ENCODE data around the gene PACS2.

Gene PACS2

DNA sequence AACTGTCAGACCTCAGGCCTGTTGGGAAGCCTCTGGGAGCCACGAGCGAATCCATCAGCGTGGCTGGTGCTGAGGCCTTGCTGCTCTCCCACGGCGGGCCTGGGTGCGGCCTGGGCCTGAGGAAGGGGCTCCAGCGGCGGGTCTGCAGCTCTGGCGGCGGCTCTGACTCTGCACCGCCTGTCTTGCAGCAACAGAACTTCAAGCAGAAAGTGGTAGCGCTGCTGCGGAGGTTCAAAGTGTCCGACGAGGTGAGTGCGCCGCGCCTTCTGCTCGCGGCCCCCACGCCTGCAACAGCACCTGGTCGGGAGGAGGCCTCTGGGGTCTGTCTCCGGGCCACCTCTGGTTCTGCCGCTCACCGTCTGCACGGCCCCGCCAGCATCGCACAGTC lies 55.1 kb downstream of the PACS2 start:
- no peak for DNase-seq (ENCODE audit: low read depth in 2 of 2)

DNA sequence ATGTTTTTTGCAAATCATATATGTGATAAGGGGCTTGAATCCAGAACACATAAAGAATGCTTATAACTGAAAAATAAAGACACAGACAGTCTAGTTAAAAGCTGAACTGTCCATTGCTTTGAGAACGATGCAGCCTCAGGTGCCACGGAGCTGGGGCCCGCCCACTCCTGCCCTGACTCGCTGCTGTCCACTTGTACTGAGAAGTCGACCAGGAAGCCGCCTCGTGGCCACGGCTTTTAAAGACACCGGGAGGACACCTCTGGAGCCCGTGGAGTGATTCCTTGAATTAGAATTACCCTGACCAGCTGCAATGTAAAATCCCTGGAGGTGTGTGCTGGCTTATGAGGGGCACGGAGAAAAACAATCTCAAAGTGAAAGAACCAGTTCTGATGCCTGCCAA lies 59.8 kb downstream of the PACS2 start:
- no peak for DNase-seq (ENCODE audit: low read depth in 2 of 2)

DNA sequence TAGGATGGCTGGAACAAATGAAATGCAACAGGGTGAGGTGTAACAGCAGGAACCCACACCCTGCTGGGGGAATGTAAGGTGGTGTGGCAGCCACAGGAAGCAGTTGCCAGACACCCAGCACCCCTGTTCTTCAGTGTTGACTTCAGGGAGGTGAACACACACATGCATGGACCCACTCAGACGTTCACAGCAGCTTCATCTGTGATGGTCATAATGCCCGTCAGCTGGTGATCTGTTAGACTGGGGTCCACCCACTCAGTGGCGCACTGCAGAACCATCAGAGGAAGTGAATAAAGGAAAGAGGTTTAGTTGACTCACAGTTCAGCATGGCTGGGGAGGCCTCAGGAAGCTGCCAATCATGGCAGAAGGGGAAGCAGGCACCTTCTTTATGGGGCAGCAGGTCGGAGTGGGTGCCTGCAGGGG lies 61.1 kb downstream of the PACS2 start:
- peak; percentile 30 to 53 for DNase-seq (ENCODE audit: low read depth in 2 of 2)

DNA sequence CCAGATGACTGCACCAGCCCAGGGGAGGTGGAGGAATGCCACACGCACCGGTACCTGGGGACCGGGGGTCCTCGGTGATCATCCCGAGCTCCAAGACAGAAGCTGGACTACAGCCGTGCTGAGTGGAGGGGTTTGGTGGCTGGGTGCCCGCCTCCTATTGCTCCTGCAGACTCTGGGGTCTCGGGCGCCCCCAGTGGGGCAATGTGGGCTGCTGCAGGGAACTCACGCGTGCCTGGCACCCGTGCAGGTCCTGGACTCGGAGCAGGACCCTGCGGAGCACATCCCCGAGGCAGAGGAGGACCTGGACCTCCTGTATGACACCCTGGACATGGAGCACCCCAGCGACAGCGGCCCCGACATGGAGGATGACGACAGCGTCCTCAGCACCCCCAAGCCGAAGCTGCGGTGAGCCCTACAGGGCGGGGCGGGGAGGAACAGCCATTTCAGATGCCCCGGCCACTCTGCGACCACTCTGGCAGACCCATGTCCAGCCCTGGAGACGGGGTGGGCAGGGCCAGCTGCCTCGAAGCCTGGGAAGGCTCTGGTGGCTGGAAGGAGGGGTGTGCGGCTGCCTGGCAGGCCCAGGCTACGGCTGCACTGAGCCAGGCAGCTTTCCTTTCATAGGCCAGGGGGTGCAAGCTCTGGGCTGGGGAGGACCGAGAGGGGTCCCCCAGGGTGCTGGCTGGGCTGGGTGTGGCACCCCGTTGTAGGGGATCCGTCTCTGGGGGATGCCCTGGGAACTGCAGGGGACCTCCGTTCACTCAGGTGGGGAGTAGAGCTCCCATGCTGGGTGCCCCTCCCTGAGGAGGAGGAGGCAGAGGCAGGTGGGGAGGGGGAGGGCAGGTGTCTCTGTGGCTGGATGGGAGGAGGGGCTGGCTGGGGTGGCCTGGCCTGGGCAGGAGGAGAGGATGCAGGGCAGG lies 62.2 kb downstream of the PACS2 start:
- DNase-seq (ENCODE audit: low read depth in 2 of 2) = no peak

DNA sequence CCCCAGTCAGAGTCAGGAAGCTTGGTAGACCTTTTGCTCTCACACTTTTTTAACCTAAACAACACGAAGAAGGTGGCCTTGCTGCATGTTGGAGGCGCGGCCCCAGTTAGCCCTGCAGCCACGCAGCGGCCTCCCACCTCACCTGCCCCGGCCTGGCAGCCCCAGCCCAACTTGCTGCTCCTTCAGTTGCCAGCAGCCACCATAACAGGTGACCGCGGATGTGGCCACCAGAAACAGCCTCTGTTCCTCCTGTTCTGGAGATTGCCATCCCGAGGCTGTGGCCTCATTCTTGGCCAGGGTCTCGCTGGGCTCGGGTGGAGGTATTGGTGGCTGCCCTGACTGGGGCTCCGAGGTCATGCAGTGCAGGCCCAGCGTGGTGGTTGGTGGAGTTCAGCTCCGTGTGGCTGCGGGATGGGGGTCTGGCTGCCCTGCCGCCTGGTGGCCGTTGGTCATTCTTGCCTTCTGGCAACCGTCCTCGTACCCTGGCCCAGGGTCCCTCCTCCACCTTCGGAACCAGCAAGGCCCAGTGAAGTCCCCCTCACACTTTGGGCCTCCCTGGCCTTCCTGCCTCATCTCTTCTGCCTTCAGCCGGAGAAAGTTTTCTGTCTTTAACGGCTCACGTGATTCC lies 63.1 kb downstream of the PACS2 start:
- DNase-seq (ENCODE audit: low read depth in 2 of 2) = no peak

DNA sequence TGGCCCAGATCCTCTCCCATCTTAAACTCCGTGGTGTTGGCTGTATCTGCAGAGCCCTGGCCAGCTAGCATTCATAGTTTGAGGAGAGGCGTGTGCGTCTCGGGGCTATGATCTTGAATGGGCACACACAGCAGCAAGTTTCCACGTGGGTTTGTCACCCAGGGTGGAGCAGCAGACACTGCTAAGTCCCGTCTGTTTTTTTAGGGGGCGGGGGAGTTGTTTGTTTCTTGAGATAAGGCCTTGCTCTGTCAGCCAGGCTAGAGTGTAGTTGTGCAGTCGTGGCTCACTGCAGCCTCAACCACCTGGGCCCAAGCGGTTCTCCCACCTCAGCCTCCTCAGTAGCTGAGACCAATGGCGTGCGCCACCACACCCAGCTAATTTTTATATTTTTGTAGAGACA lies 63.7 kb downstream of the PACS2 start:
- no peak for DNase-seq (ENCODE audit: low read depth in 2 of 2)

DNA sequence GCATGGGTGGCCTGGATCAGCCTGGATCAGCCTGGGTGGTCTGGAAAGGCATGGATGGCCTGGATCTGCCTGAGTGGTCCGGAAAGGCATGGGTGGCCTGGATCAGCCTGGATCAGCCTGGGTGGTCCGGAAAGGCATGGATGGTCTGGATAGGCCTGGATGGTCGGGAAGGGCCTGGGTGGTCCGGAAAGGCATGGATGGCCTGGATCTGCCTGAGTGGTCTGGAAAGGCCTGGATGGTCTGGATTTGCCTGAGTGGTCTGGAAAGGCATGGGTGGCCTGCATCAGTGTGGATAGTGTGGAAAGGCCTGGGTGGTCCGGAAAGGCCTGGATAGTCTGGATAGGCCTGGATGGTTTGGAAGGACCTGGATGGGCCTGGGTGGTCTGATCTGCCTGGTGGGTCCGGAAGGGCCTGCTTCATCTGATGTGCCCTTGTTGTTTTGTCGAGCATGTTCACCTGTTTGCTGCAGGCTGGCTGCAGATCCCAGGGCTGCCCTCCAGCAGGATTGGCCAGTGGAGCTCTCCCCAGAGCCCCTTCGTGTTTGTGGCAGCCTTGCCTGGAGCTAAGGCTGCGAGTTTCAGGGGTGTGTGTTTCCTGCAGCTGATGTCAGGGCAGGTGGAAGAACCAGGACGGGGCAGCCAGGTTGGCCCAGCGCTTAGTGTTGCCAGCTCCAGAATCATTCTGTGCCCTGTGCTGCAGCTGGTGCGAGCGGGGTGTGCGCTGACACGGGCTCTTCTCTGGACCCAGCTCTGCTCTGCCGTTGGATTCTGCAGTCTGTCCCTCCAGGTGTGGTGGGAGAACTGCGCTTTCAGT lies 64.5 kb downstream of the PACS2 start:
- no peak for DNase-seq (ENCODE audit: low read depth in 2 of 2)

DNA sequence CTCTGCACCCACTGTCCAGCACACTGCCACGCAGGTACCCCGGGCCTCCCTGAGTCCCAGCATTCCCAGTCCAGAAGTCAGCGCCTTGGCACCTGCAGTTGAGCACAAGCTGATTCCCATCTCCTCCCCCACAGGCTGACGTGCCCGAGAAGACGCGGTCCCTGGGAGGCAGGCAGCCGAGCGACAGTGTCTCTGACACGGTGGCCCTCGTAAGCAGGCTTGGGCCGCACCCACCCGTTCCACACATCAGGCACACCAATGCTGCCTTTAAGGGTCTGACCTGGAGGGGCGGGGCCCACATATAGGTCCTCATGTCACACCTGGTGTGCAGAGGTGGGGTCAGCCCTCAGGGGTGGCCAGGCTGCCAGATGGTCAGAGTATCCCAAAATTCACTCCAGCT lies 65.4 kb downstream of the PACS2 start:
- DNase-seq (ENCODE audit: low read depth in 2 of 2) = no peak

DNA sequence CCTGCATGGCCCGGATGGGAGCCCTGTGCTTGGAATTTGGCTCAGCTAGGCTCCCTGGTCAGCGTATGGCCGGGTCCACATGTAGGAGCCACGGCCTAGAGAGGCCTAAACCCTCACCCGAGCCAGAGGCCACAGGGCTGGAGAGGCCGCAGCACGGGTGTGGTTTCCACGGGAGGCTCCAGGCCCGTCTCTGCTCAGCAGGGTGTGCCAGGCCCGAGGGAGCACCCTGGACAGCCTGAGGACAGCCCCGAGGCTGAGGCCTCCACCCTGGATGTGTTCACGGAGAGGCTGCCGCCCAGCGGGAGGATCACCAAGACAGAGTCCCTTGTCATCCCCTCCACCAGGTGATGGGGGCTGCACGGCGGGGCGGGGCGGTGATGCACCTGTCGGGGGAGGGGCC lies 66.2 kb downstream of the PACS2 start:
- DNase-seq (ENCODE audit: low read depth in 2 of 2) = no peak

DNA sequence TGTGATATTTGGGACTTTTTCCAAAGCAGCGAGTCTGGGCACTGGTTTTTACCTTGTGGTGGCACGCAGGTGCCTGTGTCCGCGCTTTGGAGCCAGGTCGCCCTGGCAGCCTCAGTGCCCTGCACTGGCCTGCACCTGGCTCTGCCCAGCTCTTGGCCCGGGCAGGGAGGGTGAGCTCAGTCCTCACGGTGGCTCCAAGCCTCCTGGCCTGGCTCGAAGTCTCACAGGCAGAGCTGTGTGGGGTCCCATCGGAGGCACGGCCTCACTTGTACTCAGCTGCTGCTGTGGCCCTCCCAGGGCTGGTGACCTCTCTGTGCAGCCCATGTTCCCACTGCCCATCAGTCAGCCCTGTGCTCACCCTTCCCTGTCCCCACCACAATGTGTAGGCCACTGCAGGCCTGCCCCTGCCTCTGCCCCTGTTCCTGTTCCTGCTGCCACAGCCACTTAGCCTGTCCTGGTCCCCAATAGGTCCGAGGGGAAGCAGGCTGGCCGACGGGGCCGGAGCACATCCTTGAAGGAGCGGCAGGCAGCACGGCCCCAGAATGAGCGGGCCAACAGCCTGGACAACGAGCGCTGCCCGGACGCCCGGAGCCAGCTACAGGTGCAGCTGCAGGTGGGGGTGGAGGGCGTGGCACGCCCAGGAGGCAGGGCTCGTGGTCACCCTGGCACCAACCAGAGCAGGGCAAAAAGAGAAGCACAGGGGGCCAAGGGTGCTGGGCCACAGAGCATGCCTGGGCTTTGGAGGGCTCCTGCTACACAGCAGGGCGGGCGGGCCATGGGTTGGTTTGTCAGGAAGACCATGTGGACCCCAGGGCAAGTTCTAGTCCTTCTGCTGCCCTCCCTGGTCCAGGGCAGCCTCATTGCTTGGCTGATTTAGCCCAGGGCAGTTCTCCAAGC lies 67.1 kb downstream of the PACS2 start:
- DNase-seq (ENCODE audit: low read depth in 2 of 2) = no peak

DNA sequence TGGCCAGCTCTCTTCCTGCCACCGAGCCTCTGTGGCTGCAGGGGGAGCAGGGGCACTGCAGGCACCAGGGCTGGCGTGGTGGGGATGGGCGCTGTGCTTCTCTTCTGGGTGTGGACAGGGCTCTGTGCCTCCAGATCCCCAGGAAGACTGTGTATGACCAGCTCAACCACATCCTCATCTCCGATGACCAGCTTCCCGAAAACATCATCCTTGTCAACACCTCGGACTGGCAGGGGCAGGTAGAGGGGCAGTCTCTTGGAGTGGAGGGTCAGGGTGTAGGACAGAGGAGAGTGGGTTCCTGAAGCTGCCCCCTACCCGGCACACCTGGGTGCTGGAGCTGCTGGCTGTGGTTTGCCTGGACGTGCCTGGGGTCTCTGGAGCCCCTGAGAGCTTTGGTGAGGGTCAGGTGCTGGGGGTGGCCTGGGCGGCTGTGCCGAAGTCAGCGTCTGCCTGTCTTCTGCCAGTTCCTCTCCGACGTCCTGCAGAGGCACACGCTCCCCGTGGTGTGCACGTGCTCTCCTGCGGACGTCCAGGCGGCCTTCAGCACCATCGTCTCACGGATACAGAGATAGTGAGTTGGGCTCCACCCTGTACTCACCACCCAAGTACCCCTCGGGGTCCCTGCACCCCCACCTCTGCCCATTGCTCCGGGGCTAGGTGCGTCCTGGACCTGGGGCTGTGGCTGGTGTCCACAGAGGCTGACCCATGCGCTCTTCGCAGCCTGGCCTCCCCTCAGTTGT lies 68.0 kb downstream of the PACS2 start:
- DNase-seq (ENCODE audit: low read depth in 2 of 2) = no peak

DNA sequence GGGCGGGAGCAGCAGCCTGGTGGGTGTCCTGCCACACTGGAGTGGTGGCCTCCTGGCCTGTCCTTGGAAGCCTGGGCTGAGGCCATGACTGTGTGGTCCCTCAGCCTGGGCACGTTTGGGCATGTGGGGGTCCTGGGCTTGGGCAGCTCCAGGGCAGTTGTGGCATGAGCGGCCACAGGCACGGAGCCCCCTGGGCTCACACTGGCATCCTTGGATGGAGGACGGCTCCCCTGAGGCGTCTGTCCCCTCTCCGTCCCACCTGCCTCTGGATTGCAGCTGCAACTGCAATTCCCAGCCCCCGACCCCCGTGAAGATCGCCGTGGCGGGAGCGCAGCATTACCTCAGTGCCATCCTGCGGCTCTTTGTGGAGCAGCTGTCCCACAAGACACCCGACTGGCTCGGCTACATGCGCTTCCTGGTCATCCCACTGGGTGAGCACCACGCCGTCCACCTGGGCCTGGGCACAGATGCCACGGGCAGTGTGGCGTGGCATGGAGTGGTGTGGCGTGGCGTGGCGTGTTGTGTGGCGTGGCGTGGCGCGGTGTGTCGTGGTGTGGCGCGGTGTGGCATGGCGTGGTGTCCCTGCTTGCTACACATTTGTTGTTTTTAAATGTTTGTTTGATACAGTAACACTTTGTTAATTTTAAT lies 68.7 kb downstream of the PACS2 start:
- DNase-seq (ENCODE audit: low read depth in 2 of 2) = no peak

DNA sequence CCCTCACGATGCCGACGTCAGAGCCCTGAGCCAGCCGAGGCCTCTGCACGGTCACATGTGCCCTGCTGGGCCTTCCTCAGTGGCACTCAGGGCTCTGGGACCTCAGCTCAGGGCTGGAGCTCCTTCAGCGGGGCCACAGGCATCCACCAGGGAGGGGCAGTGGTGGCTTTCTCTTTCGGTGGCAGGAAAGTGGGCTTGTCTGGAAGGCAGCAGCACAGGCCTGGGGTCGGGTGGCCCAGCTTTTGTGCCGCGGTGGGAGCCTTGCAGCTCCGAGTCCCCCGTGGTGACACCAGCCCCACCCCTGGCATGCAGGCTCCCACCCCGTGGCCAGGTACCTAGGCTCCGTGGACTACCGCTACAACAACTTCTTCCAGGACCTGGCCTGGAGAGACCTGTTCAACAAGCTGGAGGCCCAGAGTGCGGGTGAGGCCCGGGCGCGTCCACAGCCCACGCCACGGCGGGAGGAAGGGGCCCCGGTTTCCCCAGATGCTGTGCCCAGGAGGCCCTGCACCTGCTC lies 69.6 kb downstream of the PACS2 start:
- DNase-seq (ENCODE audit: low read depth in 2 of 2) = no peak

DNA sequence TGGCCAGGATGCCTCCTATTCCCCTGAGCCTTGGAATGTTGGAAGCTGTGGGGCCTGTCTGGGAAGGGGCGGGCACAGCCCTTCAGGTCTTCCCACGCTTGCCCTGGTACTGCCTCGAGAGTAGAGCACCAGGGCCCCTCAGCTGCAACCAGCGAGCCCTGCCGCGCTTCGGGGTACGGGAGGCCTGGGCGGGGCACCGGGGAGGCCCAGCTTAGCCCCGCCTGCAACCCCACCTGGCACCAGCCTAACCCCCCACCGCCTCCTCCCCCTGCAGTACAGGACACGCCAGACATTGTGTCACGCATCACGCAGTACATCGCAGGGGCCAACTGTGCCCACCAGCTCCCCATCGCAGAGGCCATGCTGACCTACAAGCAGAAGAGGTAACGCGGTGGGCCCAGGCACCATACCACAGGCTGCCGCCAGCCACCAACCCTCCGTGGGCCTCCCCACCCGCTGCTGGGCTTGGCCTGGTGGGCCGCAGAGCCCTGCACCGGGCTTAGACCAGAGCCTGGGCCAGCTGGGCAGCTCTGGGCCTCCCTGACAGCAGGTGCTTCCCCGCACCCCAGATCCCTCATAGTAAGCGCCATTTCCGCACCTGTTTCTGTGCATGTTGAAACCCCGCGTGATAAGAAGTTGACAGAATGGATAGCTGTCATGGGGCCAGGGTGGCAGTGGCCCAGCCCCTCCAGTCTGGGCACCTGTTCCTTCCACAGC lies 70.2 kb downstream of the PACS2 start:
- DNase-seq (ENCODE audit: low read depth in 2 of 2) = no peak

DNA sequence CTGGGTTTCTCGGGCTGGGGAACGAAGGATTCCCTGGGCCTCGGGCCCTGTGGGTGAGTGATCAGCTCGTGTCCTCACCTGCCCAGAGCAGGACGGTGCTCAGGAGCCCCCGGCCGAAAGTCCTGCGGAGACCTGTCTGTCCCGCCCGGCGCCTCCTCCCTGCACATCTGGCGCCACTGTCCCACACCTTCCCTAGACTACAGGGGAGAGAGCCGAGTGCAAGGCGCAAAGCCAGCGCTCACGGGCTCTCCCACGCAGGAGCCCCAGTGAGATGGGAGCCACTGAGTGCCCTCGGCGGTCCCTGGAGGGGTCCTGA lies 70.7 kb downstream of the PACS2 start:
- no peak for DNase-seq (ENCODE audit: low read depth in 2 of 2)

DNA sequence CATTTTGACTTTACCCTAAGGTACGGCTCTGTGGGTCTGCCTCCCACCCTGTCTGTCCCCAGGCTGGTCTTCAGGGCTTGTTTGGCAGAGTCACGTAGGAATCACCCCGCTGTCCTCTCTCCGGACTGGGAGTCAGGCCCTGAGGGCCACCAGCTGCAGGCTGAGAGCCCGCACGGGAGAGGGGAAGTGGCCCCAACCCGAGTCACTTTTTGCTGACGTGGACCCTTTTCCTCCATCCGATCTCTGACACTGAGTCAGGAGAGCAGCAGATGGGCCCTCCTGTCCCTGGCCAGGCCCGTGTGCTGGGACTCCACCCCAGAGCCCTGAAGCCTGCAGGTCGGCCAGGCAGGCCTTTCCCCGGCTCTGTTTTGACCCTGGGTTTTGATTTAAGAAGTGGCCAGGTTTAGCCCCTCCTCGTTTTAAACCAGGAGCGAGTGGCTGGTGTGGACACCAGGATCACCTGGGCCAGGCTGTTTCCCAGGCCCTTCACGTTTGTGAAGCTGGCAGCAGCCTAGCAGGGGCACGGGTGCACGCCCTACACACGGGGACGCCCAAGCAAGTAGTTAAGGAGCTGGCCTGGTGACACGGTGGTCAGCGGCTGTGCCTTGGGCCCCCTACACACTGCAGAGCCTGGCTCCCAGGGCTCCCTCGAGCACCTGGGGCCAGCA lies 71.3 kb downstream of the PACS2 start:
- no peak for DNase-seq (ENCODE audit: low read depth in 2 of 2)

DNA sequence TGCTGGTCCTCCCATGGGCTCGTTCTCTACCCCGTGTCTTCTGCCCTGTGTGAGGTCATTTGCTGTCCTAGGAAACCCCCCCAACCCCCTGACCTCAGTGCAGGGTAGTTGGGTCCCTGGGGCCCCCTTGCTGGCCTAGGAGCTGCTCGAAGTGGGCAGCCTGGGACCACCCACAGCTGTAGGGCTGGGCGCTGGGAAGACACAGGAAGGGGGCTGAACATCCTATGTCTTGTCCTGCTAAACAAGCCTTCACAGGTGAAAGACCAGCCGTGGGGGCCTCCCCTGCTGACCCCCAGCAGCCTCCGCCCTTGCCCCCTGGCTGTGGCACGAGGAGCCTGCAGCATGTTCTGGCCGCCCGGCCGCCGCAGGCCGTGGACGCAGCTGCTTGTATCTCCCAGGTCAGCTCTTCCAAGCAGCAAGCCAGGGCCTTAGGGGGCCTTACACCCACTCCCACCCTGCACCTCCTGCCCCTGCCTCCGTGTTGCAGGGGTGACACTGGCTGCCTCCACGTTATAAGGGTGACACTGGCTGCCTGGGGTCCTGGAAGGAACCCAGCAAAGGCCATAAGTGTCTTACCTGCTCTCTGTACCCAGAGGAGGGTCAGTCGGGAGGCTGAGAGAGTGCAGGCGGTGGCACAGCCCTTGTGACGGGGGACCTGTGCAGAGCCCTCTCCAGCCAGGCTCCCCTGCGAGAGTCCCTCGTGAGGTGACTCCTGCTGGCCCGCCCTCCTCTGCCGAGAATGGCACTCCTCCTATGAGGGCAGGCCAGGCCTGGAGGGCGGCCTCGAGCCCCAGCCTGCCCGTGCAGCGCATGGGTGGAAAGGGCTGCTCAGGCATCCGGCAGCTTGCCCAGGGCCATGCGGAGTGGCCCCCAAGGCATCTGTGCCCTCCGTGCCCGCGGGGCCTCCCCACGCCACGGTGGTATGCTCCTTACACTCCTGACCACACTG lies 72.3 kb downstream of the PACS2 start:
- DNase-seq (ENCODE audit: low read depth in 2 of 2) = no peak

DNA sequence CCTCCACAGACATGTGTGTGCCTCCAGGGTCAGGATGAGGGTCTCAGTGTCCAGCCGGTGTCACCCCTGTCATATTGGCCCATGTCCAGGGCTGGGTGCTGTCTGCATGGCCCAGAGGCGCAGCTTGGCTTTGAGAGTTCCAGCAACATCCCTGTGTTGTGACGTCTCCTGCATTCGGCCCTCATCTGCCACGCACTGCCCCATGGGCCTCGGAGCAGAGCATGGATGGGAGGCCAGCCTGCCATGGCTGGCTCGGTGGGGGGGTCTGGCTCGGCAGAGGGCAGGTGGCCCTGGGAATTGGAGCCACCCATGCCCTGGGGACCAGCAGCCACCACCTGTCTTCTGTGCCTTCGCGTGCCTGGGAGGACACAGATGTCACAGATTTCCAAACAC lies 73.0 kb downstream of the PACS2 start:
- no peak for DNase-seq (ENCODE audit: low read depth in 2 of 2)
